OCI-LY3 (cell line): ENCODE results near the gene NTRK2.

ENCODE experiments used
- H2AFZ ChIP-seq: fragments of 200-600, 300-600 bp; shearing (Covaris generic); 2 replicates; pipeline ENCODE4 v1.6.0; 2014; ENCODE audit warnings: antibody characterized with exemption, low read depth, low read length
- H3K27ac ChIP-seq: fragments of 200-600, 300-600 bp; sonication (generic); 2 replicates; pipeline ENCODE4 v1.5.1; 2014; ENCODE audit warnings: mild to moderate bottlenecking, low read length, moderate library complexity, mixed read lengths
- H3K27me3 ChIP-seq: fragments of 200-600, 300-600 bp; sonication (generic); 2 replicates; pipeline ENCODE4 v1.6.1; 2014; ENCODE audit warnings: low read depth, low read length, mixed read lengths
- H3K36me3 ChIP-seq: fragments of 200-600, 300-600 bp; sonication (generic); replicated peaks from 2 replicates; pipeline ENCODE3; 2014; ENCODE audit warnings: low read depth, low read length, mixed read lengths
- H3K4me1 ChIP-seq: fragments of 300-600, 200-600 bp; sonication (generic); 2 replicates; pipeline ENCODE4 v1.6.1; 2014; ENCODE audit warnings: low read length, mixed read lengths
- H3K4me2 ChIP-seq: fragments of 200-600, 300-600 bp; sonication (generic); 2 replicates; pipeline ENCODE4 v1.6.1; 2014; ENCODE audit warnings: low read length, mixed read lengths
- H3K4me3 ChIP-seq: fragments of 300-600, 200-600 bp; sonication (generic); 2 replicates; pipeline ENCODE4 v1.5.1; 2014; ENCODE audit warnings: antibody characterized with exemption, mild to moderate bottlenecking, low read length, moderate library complexity
- H3K79me2 ChIP-seq: fragments of 300-600, 200-600 bp; shearing (Covaris generic); 2 replicates; pipeline ENCODE4 v1.6.1; 2014; ENCODE audit warnings: mild to moderate bottlenecking, low read length, mixed read lengths
- H3K9ac ChIP-seq: fragments of 300-600, 200-600 bp; shearing (Covaris generic); 2 replicates; pipeline ENCODE4 v1.6.0; 2014; ENCODE audit warnings: mild to moderate bottlenecking, low read length, moderate library complexity
- H3K9me3 ChIP-seq: fragments of 200-600, 300-600 bp; shearing (Covaris generic); 2 replicates; pipeline ENCODE4 v1.6.1; 2014; ENCODE audit warnings: low read length, mixed read lengths; ENCODE audit not compliant: insufficient read depth
- H4K20me1 ChIP-seq: fragments of 200-600, 300-600 bp; sonication (generic); 2 replicates; pipeline ENCODE4 v1.6.1; 2016; ENCODE audit warnings: low read length, mixed read lengths; ENCODE audit not compliant: insufficient read depth
- EZH2phosphoT487 ChIP-seq: fragments of 200-600 bp; shearing (Covaris generic); IDR thresholded peaks from 2 replicates; pipeline ENCODE4 v1.6.1; 2018; ENCODE audit warnings: antibody characterized with exemption, mixed run types, low read depth
- TF ChIP-seq, protein P1 (sequence below): fragments of 200-600, 300-600 bp; sonication (generic); IDR thresholded peaks from 2 replicates; pipeline ENCODE4 v1.5.1; 2014; ENCODE audit warnings: antibody characterized with exemption, low read length, low read depth

The NTRK2 gene

DNA sequence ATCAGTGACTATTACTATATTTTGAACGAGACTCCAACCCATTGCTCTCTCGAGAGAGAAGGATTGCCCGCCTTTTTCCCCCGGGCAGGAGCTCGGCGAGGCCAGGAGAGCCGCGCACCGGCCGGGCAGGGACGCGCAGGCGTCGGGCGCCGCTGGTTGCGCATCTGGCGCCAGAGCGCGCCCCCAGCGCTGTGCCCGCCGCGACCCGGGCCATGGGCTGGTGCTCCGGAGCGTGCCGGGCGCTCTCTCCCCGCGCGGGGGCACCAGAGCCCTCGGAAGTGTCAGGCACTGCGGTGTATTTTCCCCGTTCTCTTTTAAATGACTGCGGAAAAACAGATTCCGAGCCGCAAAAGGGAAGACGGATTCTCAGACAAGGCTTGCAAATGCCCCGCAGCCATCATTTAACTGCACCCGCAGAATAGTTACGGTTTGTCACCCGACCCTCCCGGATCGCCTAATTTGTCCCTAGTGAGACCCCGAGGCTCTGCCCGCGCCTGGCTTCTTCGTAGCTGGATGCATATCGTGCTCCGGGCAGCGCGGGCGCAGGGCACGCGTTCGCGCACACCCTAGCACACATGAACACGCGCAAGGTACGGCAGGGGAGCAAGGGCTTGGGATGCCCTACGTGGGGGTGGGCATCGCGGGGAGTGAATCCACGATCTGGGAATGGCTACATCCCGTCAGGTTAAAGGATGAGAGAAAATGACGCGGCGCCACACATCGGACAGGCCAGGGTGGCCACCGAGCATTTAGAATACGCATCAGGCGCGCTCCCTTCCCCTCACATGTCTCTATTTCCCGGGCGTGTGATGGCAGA lies 1.1 kb upstream of the NTRK2 start:
- no peaks in the 10 kb centered on the region for H3K27me3 ChIP-seq
- no peaks in the 10 kb centered on the region for H3K36me3 ChIP-seq
- no peaks in the 10 kb centered on the region for H3K79me2 ChIP-seq
- H3K9me3 ChIP-seq, result no peaks in the 10 kb centered on the region
- no peak overlapping the region for H3K9ac ChIP-seq
- H4K20me1 ChIP-seq, result no peaks in the 10 kb centered on the region
- no peaks in the 10 kb centered on the region for H3K4me1 ChIP-seq
- H3K27ac ChIP-seq, result no peak overlapping the region
- no peak overlapping the region for H3K4me3 ChIP-seq
- H3K4me2 ChIP-seq, result no peak overlapping the region
- no peak overlapping the region for H2AFZ ChIP-seq
- TF ChIP-seq, protein P1, sequence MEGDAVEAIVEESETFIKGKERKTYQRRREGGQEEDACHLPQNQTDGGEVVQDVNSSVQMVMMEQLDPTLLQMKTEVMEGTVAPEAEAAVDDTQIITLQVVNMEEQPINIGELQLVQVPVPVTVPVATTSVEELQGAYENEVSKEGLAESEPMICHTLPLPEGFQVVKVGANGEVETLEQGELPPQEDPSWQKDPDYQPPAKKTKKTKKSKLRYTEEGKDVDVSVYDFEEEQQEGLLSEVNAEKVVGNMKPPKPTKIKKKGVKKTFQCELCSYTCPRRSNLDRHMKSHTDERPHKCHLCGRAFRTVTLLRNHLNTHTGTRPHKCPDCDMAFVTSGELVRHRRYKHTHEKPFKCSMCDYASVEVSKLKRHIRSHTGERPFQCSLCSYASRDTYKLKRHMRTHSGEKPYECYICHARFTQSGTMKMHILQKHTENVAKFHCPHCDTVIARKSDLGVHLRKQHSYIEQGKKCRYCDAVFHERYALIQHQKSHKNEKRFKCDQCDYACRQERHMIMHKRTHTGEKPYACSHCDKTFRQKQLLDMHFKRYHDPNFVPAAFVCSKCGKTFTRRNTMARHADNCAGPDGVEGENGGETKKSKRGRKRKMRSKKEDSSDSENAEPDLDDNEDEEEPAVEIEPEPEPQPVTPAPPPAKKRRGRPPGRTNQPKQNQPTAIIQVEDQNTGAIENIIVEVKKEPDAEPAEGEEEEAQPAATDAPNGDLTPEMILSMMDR, result no peak

DNA sequence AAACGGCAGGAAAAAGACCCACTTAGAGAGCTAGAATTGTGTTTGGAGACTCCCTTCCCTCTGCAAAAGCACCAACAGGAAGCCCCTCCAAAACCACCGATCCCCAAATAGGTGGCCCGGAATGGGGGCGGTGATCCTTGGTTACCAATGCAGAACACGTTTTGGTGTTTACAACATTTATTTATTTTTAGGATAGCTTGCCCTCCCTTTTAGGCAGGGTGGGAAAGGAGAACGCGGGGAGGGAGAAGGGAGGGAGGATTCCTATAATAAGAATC lies 579 bp upstream of the NTRK2 start:
- no peak overlapping the region for H3K4me3 ChIP-seq

DNA sequence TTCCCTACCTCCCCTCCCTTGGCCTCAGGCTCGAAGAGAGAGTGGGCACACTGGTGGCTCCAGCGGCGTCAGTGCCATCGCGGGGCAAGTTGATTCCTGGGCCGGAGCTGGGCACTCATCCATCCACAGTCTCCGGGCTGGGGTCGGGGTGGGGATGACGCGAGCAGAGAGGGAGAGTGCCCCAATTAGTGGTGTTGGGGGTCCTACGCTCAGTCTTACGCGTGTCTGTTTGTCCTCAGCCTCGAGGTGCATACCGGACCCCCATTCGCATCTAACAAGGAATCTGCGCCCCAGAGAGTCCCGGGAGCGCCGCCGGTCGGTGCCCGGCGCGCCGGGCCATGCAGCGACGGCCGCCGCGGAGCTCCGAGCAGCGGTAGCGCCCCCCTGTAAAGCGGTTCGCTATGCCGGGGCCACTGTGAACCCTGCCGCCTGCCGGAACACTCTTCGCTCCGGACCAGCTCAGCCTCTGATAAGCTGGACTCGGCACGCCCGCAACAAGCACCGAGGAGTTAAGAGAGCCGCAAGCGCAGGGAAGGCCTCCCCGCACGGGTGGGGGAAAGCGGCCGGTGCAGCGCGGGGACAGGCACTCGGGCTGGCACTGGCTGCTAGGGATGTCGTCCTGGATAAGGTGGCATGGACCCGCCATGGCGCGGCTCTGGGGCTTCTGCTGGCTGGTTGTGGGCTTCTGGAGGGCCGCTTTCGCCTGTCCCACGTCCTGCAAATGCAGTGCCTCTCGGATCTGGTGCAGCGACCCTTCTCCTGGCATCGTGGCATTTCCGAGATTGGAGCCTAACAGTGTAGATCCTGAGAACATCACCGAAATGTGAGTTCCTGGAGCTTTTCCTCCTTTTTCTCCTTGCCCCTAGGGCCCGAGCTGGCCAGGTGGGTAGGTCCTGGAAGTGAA lies 861 bp downstream of the NTRK2 start:
- Histone ChIP-seq H2AFZ (no peak overlapping the region), H3K9me3 (no peaks in the 10 kb centered on the region), H3K4me1 (no peaks in the 10 kb centered on the region), H3K79me2 (no peaks in the 10 kb centered on the region), H4K20me1 (no peaks in the 10 kb centered on the region), H3K4me3 (no peak overlapping the region), H3K9ac (no peak overlapping the region), H3K27ac (no peak overlapping the region), H3K36me3 (no peaks in the 10 kb centered on the region), H3K27me3 (no peaks in the 10 kb centered on the region), H3K4me2 (no peak overlapping the region)
- TF ChIP-seq, protein P1, result no peak
- TF ChIP-seq EZH2phosphoT487, result no peak

More for the DNA sequence above, 579 bp upstream of the NTRK2 start:
- H3K27me3 ChIP-seq, result no peaks in the 10 kb centered on the region
- no peaks in the 10 kb centered on the region for H3K4me1 ChIP-seq
- no peak overlapping the region for H3K27ac ChIP-seq
- no peak overlapping the region for H2AFZ ChIP-seq
- no peak overlapping the region for H3K9ac ChIP-seq
- H3K4me2 ChIP-seq, result no peak overlapping the region
- no peaks in the 10 kb centered on the region for H3K9me3 ChIP-seq
- TF ChIP-seq, protein P1, result no peak
- TF ChIP-seq EZH2phosphoT487, result no peak
- no peaks in the 10 kb centered on the region for H4K20me1 ChIP-seq
- no peaks in the 10 kb centered on the region for H3K36me3 ChIP-seq
- H3K79me2 ChIP-seq, result no peaks in the 10 kb centered on the region
